Raji (cell line): ENCODE data around the gene PAIP1.

Experiments used
- POLR2A ChIP-seq: IDR thresholded peaks from 2 replicates; pipeline ENCODE4 v1.6.1; 2011; ENCODE audit warnings: low read depth, low read length, control low read depth; ENCODE audit not compliant: insufficient read depth

The PAIP1 gene

DNA sequence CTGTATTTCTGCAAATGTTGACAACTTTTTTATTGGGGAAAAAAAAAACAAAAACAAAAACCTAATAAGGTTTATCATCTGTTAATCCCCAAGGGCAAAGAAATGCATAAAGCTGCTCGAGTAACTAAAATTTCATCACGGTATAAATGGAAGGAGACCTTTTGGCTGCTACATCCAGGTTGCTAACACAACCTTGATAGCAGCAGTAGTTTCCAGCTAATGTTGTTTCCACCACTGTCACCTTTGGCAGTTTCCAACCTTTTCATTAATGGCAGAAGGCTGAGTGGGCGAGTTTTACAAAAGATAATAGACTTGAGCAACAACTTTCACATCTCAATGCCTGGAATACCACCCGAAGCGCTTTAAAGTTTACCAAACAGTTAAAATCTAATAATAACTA lies 8.5 kb downstream of the PAIP1 start:
- TF ChIP-seq POLR2A: no peak

DNA sequence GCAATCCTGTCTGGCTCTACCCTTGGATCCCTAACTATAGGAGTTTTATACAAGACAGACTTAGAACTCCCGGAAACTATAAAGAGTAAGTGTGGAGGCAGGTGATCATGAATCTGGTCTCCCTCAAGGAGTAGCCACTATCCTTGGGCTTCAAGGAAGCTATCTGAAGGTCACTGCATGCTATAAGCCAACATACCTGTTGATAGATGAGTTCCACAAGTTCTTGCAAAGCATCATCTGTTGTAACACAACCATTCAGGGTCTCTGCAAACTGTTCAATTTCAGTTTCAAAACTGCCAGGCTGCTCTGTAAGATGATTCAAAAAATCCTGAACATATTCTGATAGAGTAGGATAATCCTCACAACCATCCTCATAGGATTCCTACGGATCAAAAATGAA lies 9.3 kb downstream of the PAIP1 start:
- no peak for TF ChIP-seq POLR2A

DNA sequence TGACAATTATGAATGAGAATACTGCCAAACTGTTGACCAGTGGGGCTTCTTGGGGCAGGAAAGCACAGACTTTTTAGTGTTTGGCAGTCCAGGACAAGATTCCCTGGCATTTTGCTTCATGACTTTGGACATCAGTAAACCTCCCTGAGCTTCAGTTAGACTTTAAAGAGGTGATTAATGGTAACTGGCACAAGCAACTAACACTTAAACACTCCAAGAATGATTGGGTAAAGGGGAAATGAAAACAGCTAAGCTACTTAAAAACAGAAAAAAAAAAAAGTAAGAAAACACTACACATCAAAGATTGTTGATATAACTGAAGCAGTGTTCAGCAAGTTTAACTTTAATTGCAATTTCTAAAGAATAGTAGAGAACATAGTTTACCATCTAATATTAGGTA lies 13.4 kb downstream of the PAIP1 start:
- no peak for TF ChIP-seq POLR2A

DNA sequence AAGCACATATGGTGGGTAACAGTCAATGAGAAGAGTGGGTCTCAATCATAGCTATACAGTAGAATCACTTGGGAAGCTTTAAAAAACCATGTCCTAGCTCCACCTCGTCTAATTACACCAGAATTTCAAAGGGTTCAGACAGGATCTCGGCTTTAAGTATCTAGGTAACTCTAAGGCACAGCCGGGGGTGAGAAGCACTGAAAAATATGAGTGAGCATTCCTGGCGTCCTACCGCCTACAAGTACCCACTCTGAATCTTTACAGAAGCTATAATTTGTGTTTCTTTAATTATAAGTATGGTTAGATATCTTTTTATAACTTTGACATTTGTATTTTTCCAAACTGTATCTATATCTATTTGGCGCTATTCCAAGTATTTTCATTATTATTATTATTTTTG lies 16.1 kb downstream of the PAIP1 start:
- TF ChIP-seq POLR2A: no peak

DNA sequence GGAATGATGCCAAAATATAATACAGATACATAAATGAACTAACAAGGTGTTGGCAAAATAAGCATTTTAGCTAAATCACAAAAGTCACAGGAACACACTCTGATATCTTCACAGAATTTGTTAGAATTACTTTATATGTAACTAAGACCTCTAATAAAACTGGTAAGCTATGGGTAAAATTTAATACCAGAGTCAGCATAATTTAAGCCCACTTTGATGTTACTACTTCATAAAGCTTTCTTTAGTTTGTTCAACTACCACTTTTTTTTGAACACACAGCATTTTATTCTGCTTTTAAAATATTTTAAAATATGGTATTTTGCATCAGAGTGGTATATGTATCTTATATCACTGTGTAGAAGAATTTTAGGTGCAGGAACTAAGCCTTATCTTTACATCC lies 19.9 kb downstream of the PAIP1 start:
- no peak for TF ChIP-seq POLR2A

DNA sequence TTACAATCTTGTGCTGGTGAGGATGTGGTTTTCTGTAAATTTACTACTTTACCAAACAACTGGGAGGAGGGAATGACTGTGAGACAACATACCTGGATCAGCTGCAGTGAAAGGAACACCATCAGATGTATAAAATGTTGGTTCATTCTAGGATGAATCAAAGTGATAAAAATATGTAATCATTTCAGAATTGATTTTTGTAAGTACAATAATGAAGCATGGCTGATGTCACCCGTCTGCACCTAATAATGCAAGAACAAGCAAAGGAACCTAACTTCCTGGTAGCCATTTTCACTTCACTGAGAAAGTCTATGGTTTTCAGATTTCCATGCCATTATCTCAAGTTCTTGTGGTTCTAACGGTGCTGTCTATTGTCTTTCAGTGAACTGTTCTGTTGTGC lies 23.2 kb downstream of the PAIP1 start:
- no peak for TF ChIP-seq POLR2A

DNA sequence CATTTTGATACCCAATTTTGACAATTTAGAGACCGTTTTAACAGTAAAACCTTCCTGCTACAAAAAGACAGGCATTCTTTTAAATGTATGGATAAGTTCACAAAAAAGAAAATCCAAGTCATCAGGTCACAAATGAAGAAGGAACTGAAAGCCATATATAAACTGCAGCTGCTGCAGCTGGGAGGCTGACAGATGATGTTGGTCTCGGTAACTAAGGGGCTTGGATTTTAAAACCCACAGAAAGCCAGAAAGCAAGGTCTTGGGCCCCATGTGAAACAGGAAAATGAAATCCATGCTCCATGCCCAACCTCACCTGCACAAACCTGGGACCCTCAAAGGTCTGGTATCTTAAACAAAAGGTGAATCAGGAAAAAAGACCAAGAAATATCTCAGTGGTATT lies 26.2 kb downstream of the PAIP1 start:
- TF ChIP-seq POLR2A: no peak

DNA sequence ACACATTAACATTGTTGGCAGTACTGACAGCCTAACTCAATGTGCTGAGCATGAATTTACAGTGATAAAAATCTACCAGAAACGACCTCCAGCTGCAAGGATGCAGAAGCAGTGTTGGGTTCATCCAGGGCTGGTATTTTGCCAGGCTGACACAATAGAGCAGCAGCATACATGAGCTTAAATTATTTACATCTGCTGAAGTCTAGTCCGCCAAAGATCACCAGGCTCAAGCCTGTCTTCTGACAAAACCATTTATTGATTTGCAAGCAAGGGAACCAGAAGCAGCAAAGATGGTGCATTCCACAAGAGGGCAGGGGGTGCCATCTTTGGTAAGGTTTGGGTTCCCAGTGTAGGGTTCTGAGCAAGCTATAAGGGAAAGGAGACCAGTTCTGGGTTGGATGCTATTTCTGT lies 33.2 kb downstream of the PAIP1 start:
- TF ChIP-seq POLR2A: no peak

DNA sequence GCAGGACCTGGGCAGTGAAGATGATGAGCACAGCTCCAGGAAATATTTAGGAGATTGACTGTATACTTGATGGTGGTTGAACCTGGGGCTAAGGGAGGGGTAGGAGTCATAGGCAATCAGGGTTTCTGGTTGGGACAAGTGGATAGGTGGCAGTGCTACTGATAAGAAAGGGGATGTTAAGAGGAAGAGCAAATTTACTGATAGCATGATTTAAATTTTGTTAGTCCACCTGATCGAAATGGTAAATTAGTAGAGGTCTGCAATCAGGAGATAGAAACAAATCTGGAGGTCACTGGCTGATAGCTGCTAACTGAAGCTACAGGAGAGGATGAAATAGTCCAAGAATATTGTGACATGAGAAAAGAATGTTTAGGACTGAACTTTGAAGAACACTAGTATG lies 36.3 kb downstream of the PAIP1 start:
- no peak for TF ChIP-seq POLR2A

DNA sequence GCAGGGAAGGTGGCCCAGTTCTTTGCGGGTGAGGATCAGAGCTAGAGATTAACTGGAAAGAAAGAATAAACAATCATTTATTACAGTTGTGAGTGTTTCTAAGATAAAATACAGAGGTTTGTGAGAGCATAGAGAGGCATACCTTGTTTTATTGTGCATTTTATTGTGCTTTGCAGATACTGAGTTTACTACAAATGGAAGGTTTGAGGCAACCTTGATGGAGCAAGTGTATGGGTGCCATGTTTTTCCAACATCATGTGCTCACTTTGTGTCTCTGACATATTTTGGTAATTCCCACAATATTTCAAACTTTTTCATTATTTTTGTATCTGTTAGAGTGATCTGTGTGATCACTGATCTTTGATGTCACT lies 41.2 kb downstream of the PAIP1 start:
- TF ChIP-seq POLR2A: no peak

DNA sequence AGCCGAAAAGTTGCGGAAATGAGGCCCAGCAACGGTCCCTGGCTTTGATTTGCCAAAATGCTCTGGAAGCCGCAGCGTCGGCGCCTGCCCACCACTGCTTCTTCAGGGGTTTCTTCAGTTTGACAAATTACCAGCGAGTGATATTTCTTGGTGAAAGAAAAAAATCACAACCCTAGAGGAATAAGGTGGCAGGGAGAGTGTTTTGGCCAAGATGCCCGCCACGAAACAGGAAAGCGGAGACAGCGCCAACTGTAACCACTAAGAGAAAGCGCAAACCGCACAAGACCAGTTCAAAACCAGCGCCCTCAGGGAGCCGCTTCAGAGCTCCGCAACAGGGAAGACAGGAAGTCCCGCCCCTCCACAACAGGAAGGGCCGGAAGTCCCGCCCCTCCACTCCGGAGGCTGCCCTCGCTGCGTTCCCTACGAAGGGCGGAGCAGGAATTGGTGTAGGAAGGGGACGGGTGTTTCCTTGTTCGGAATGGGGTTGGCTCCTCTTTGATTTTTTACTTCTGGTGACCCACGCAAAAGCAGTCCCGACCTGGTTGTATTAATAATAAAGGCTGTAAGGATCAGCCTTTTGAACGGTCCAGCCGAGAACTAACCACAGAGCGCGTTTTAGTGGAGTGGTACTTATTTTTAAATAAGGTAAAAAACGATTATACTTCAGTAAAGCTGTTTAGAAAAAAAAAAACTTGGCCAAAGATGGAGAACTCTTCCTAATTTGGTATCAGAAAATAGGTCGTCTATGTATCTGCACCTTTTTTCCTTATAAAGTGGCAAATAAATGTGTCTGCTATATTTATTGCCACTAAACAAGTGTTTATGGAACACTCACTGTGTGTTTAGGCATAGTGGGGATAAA lies 41.8 kb downstream of the PAIP1 start, which contains the start of gene C5orf34:
Gene C5orf34, minus strand, starts transcription at position 333 of the 862 bp plus-strand sequence. CDS start 5,809 bp downstream, outside the sequence.
- TF ChIP-seq POLR2A: peak; percentile 91

DNA sequence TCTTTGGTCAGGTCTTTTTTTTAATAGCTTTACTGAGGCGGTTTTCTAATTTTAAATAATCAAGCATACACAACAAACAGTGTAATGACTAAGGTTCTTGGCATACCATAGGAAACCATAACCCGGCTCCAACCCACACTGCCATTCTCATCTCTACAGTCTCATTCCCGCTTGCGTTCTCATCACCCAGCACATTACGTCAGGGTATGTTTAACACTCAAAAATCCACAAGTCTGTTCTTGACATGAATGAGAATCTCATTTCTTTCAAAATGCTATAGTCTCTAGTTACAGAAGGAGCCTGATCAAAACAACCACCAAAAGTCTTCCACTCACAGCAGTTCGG lies 42.4 kb downstream of the PAIP1 start:
- TF ChIP-seq POLR2A: no peak

DNA sequence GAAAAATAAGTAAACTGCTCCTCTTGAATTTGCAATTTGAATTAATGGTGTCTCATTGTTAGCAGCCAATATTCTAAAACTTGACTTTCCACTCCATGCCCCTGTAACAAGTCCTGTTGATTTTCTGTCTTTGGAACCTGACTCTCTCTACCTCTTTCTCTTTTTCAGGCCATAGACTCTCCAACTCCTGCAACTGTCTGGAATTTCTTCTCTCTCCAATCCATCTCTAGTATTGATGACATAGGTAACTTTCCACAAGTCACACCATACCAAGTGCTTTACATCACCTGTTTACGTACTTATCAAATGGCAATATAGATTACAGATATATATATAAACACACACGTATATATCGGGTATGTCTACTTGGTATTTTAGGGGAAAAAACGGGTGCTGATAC lies 42.9 kb downstream of the PAIP1 start:
- no peak for TF ChIP-seq POLR2A

DNA sequence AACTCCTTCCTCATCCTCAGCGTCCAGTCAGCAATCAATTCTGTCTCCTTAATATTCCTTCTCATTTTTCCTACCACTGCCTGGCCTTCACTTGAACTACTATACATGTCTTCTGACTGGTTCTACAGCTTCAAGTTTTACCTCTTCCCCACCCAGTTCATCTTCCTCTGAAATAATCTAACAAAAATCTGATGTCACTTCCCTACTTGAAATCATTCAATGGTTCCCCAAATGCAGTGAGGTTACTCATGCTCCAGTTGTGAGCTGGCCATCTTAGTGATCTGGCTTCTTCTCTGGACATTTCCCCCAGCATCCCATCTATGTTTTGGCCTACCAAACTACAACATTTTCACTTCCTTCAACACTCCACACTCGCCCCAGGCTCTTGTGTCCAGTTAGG lies 58.3 kb downstream of the PAIP1 start:
- TF ChIP-seq POLR2A: no peak

DNA sequence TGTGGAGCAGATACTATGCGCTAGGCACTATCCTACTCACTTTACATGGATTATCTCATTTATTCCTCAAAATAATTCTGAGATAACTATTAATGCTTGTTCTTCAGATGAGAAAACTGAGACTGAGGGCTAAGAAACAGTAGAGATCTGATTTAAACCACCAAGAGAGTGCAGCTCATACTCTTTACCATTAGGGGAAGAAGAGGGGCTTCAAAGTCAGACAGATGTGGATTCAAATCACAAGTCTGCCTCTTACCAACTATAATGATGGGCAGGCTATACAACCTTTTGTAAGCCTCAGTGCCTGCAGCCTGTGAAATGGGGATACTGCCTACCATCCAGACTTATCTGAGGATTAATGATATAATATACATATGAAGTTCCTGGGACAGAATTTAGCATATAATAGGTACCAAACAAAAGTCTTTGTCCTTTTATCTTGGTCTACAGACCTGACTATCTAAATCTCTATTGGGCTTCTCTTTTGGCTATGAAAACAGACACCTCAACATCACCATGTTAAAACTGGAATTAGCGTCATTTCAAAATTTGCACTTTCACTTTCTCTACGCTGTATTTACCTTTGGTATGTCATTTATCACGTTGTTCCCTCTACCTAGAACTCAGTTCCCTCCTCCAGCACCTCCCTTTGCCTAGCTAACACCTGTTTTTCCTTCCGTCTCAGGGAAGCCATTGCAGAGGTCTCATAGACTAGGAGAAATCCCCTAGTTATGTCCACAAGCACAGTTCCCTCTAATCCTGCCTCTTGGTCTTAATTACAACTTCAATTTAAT lies 59.4 kb downstream of the PAIP1 start:
- no peak for TF ChIP-seq POLR2A

DNA sequence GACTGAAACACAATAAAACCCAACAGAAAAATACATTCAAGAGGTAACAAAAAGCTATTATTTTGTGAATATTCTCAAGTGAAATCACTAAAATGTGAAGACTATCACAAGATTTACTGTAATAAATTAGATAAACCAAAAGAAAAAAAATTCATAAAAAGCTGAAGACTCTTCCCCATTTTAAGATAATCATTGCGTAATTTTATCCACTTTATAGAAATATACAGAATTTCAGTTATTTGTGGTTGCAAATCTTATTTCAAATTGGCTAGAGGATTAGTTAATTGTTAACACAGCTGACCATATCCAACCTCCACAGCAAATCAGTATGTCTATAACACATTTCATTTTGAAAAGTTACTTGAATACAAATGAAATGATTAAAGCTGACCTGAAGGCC lies 65.6 kb downstream of the PAIP1 start:
- no peak for TF ChIP-seq POLR2A
